Gastrocnemius medialis (tissue), 4 donors: ENCODE data around the gene LDLRAD4.

Source experiments
- POLR2A ChIP-seq, 2 donors: fragments of 450-650 bp; IDR thresholded peaks; one replicate each; pipeline ENCODE4 v1.6.1; 2017; ENCODE audit warnings: antibody characterized with exemption in 2 of 2, mild to moderate bottlenecking in 2 of 2, moderate library complexity in 2 of 2
- TF ChIP-seq, protein P1 (sequence below), 5 experiments: fragments of 450-650 bp in 3 of 5; fragments of 200-600 bp in 2 of 5; sonication (generic) in 2 of 5; IDR thresholded peaks in 4 of 5; conservative IDR thresholded peaks in 1 of 5; 1 replicate in 4 of 5; 2 replicates in 1 of 5; pipeline ENCODE4 v1.5.1; 2016 to 2019; ENCODE audit warnings: antibody characterized with exemption in 5 of 5, mild to moderate bottlenecking in 3 of 5, moderate library complexity in 3 of 5

DNA sequence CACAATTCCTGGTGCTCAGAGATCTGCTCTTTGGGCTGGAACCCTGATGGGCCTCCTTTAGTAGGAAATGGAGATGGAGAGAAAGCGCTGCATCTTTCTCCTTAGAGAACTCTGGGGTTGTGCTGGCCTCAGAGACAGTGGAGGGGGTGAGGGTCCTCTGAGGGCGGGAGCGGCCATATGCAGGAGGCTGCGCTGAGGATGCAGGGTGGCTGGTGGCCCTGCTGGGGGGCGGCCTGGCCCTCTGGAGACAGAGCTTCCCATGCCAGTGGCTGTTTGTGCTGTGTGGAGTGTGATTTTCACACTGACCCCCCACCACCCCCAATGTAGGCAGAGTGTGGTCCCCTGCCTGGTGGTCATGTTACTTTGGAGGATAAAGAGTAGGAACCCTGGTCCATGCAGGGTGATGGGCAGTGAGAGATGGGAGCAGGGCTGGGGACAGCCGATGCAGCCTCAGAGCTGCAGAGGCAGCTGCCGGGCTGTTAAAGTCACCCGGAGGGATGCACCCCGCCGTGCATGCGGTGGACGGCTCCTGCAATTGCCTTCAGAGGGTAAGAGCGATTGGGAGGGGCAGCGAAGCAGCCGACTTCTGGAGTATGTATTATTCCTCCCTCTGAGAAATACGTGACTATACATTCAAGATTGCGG lies 313.2 kb downstream of the LDLRAD4 start:
- TF ChIP-seq, protein P1, sequence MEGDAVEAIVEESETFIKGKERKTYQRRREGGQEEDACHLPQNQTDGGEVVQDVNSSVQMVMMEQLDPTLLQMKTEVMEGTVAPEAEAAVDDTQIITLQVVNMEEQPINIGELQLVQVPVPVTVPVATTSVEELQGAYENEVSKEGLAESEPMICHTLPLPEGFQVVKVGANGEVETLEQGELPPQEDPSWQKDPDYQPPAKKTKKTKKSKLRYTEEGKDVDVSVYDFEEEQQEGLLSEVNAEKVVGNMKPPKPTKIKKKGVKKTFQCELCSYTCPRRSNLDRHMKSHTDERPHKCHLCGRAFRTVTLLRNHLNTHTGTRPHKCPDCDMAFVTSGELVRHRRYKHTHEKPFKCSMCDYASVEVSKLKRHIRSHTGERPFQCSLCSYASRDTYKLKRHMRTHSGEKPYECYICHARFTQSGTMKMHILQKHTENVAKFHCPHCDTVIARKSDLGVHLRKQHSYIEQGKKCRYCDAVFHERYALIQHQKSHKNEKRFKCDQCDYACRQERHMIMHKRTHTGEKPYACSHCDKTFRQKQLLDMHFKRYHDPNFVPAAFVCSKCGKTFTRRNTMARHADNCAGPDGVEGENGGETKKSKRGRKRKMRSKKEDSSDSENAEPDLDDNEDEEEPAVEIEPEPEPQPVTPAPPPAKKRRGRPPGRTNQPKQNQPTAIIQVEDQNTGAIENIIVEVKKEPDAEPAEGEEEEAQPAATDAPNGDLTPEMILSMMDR (IDR thresholded peaks at IDR 0.05 in 4 of 5, conservative IDR thresholded peaks at IDR 0.05 in 1 of 5), result no peak
- TF ChIP-seq POLR2A (IDR thresholded peaks at IDR 0.05), result no peak
